Mammary epithelial cell (primary cell): ENCODE data around the gene ADCY9.

Source experiments
- EZH2 ChIP-seq: IDR thresholded peaks from 2 replicates; pipeline ENCODE4 v1.6.1; 2012; ENCODE audit warnings: low read length, inconsistent platforms, borderline replicate concordance
- TF ChIP-seq, protein P1 (sequence below), 2 donors: IDR thresholded peaks in 1 of 2; conservative IDR thresholded peaks in 1 of 2; 2 replicates each; pipeline ENCODE4 v1.5.1; 2011 to 2012; ENCODE audit warnings: inconsistent platforms in 2 of 2, low read length in 2 of 2, mild to moderate bottlenecking in 2 of 2, control low read depth in 1 of 2, low read depth in 1 of 2; ENCODE audit not compliant: insufficient read depth in 1 of 2; ENCODE audit errors: extremely low read depth in 1 of 2

DNA sequence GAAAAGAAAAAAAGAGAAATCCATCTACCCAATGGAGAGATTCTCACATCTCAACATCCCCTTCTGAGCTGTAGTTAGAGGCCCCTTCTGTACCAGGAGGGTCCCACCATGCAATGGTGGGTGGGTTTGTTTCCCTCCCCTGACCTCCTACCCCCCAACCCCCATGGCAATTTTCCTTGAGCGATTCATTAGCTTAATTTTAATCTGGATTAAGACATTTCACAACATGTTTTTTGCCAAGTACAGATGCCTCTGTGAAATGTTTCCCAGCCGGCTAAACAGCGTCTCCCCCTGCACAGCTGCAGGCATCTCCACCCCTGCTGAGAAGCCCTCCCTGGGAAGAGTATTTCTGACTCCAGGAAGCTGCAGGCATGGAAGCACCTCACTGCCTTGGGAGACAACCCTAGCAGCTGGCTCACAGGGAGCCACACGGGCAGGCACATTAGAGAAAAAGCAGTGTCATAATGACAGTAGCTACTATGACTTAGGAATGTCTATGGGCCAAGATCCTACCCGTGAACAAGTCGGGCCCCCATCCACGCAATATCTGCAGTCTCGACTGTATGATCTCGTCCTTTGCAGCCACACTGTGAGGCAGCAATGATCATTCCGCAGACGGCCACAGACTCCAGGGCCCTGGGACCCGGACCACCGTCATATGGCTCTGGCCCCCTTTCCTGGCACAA, 117.3 kb downstream of the ADCY9 start:
- TF ChIP-seq, protein P1, sequence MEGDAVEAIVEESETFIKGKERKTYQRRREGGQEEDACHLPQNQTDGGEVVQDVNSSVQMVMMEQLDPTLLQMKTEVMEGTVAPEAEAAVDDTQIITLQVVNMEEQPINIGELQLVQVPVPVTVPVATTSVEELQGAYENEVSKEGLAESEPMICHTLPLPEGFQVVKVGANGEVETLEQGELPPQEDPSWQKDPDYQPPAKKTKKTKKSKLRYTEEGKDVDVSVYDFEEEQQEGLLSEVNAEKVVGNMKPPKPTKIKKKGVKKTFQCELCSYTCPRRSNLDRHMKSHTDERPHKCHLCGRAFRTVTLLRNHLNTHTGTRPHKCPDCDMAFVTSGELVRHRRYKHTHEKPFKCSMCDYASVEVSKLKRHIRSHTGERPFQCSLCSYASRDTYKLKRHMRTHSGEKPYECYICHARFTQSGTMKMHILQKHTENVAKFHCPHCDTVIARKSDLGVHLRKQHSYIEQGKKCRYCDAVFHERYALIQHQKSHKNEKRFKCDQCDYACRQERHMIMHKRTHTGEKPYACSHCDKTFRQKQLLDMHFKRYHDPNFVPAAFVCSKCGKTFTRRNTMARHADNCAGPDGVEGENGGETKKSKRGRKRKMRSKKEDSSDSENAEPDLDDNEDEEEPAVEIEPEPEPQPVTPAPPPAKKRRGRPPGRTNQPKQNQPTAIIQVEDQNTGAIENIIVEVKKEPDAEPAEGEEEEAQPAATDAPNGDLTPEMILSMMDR (conservative IDR thresholded peaks at IDR 0.05 in 1 of 2, IDR thresholded peaks at IDR 0.05 in 1 of 2; ENCODE audit: extremely low read depth in 1 of 2, insufficient read depth in 1 of 2, low read depth in 1 of 2, low read length in 2 of 2): no peak
- no peak for TF ChIP-seq EZH2
